Measurements from ENCODE around the gene SRPX.
A peak's percentile ranks its signal among the peaks of the same experiment; 100 is the strongest.

Gene SRPX

GRCh38 chrX:38127961-38128360 is 92.7 kb downstream of the SRPX start:
- no peak for DNase-seq

- no peak for DNase-seq
These were observed 94.5 kb downstream of the SRPX start for GRCh38 chrX:38126179-38126578.

GRCh38 chrX:38124000-38124399 is 96.7 kb downstream of the SRPX start:
- DNase-seq, result no peak

- peak; percentile 75 for DNase-seq
These were observed 103.2 kb downstream of the SRPX start for GRCh38 chrX:38117485-38117884.

- no peak for DNase-seq
These were observed 104.0 kb downstream of the SRPX start for GRCh38 chrX:38116706-38117105.

GRCh38 chrX:38112566-38112965 is 108.1 kb downstream of the SRPX start:
- DNase-seq, result peak; percentile 57

- DNase-seq, result no peak
These were observed 109.5 kb downstream of the SRPX start for GRCh38 chrX:38111196-38111595.

- DNase-seq, result no peak
These were observed 110.4 kb downstream of the SRPX start for GRCh38 chrX:38110231-38110630.

- DNase-seq, result peak; percentile 23
These were observed 111.4 kb downstream of the SRPX start for GRCh38 chrX:38109042-38109898.

GRCh38 chrX:38108364-38108763 is 112.3 kb downstream of the SRPX start:
- no peak for DNase-seq

- no peak for DNase-seq
These were observed 113.5 kb downstream of the SRPX start for GRCh38 chrX:38106991-38107655.

- DNase-seq, result no peak
These were observed 115.4 kb downstream of the SRPX start for GRCh38 chrX:38105216-38105725.

- DNase-seq, result no peak
These were observed 116.5 kb downstream of the SRPX start for GRCh38 chrX:38103857-38104812.

GRCh38 chrX:38102875-38103274 is 117.8 kb downstream of the SRPX start:
- DNase-seq, result no peak

- no peak for DNase-seq
These were observed 118.4 kb downstream of the SRPX start for GRCh38 chrX:38102240-38102639.

GRCh38 chrX:38099688-38100087 is 121.0 kb downstream of the SRPX start:
- no peak for DNase-seq

Data from NCI-H2029 treated with DMSO at 0.1 percent for 48 hours (cell line).